ENCODE measurements around the gene CHTF8.

CHTF8 gene

DNA sequence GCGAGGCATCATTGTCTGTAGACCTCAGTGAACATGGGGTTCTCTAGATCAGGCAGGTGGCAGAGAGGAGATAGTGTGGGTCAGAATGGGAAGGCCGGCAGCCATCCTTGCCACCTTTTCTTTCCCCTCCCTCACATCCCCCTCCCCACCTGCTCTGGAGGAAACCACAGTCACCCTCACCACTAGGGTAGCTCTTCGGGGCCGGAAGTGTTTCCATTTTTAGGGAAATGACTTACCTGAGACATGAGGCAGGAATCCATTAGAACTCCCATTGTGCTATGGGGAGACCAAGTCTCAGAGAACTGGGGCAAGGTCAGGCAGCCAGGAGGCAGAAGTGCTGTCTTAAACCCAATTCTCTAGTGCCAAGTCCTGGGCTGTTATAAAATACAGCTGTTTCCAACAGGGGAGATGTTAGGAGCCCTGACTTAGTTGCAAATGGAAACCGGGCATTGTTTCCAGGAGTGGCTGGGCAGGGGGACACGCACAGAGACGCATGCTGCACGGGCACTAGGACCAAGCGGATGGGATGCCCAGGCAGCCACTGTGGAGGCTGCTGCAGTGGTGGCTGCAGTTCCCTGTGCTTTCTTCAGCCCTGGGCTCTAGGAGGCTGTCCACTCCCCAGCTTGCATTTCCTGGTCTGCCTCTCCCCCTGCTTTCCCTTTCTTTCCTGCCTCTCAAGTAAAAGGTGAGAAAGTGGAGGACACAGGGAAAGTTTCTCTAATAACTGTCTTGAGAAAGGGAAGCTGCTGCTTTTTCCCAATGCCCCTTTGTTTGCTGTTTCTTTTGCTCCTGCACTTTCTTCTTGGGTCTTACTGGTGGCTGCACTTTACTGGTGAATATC lies 24.1 kb downstream of the CHTF8 start:
- Histone ChIP-seq H3K9ac (ENCODE audit: low read length in 5 of 5) (peak overlapping the region in 2 of 5 donors; percentile 21 to 57), H3K4me1 (ENCODE audit: control insufficient read depth in 5 of 5, insufficient read depth in 5 of 5, low read length in 5 of 5) (peaks cover 3 to 48% (median 32%) of the 10 kb centered on the region in 5 donors), H3K27ac (ENCODE audit: low read depth, low read length) (no peak overlapping the region), H3K36me3 (ENCODE audit: control insufficient read depth in 5 of 5, insufficient read depth in 5 of 5, low read length in 5 of 5) (peaks cover 0 to 33% (median 19%) of the 10 kb centered on the region in 5 donors), H3K27me3 (ENCODE audit: control insufficient read depth in 5 of 5, insufficient read depth in 4 of 5, low read length in 5 of 5) (peaks cover 0 to 17% (median 3%) of the 10 kb centered on the region in 5 donors), H3K9me3 (ENCODE audit: control insufficient read depth in 5 of 5, low read length in 5 of 5) (no peaks in the 10 kb centered on the region), H3K4me3 (ENCODE audit: low read depth in 1 of 5, low read length in 5 of 5) (peak overlapping the region in 3 of 5 donors; percentile 45 to 70 (median 63))

DNA sequence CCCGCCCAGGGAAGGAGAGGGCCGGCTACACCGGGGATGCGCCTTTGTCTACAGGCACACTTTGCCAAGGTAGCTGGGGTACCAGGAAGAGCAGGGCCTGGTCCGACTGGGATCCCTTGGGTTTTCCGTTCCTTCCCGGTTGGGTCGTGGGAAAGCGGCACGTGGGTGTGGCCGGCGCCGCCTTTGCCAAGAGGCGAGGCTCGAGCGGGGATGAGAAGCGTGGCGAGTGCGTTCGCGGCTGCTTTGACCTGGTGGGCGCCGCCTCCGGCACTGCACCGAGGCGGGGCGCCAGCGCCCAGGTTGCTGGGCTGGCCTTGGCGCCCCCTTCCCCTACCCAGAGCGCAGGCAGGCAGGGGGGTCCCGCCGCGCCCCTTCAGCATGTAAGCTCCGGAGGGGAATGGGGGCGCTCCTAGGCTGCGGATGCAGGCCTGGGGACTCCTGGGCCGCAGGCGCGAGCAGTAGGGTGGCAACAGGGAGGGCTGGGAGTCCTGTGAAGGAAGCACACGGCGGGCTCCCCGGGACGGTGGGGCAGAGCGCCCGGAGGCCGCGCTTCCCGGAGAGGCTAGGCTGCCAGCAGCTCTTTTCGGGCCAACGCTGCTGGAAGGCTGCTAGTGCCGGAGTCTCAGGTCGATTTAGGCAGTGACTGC lies 24.9 kb downstream of the CHTF8 start:
- peaks cover 3 to 41% (median 30%) of the 10 kb centered on the region in 5 donors for H3K4me1 ChIP-seq (ENCODE audit: control insufficient read depth in 5 of 5, insufficient read depth in 5 of 5, low read length in 5 of 5)
- no peak overlapping the region for H3K27ac ChIP-seq (ENCODE audit: low read depth, low read length)
- H3K27me3 ChIP-seq (ENCODE audit: control insufficient read depth in 5 of 5, insufficient read depth in 4 of 5, low read length in 5 of 5): peaks cover 0 to 17% (median 3%) of the 10 kb centered on the region in 5 donors
- peaks cover 0 to 28% (median 17%) of the 10 kb centered on the region in 5 donors for H3K36me3 ChIP-seq (ENCODE audit: control insufficient read depth in 5 of 5, insufficient read depth in 5 of 5, low read length in 5 of 5)
- no peaks in the 10 kb centered on the region for H3K9me3 ChIP-seq (ENCODE audit: control insufficient read depth in 5 of 5, low read length in 5 of 5)
- H3K4me3 ChIP-seq (ENCODE audit: low read depth in 1 of 5, low read length in 5 of 5): peak overlapping the region in 4 of 5 donors; percentile 45 to 70 (median 64)
- H3K9ac ChIP-seq (ENCODE audit: low read length in 5 of 5): peak overlapping the region in 2 of 5 donors; percentile 21 to 57

DNA sequence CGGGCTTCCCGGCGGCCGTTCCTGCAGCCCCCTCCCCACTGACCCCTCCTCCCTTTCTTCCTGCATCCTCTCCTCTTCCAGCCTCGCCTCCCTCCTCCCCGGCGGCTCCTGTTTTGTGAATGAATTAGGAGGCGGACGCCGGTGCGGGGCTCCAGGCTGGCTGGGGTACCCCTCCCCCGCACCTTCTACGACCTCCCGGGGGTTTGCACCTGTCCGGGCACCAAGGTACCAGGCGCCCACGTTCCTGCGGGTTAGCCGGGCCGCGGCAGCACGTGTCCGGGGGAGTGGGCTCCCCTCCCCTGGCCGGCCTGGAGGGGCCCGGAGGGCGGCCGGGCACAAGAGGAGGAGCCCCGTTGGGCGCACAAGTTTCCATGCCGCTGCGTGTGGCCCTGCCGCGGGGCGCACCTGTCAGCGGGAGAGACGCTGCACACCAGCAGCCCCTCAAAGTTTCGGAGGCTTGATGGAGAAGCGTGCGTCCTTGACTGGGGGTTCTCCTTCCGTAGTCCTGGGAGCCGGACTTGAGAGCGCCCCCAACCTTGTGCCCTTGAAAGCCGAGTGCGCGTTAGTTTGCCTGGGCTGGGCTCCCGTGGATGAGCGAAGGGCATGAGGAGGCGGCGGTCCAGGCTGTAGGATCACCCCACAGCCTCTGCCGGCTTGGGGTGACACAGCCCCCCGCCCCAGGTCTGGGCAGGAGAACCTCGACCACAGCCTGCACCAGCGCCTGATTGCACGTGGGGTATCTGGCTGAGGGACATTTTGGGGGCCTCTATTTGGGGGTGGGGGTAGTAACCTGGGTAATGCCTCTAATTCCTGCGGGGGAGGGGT lies 25.7 kb downstream of the CHTF8 start:
- H3K9me3 ChIP-seq (ENCODE audit: control insufficient read depth in 5 of 5, low read length in 5 of 5): no peaks in the 10 kb centered on the region
- H3K27me3 ChIP-seq (ENCODE audit: control insufficient read depth in 5 of 5, insufficient read depth in 4 of 5, low read length in 5 of 5): peaks cover 0 to 17% (median 3%) of the 10 kb centered on the region in 5 donors
- H3K9ac ChIP-seq (ENCODE audit: low read length in 5 of 5): peak overlapping the region in 1 of 5 donors; percentile 57
- peak overlapping the region in 4 of 5 donors; percentile 45 to 70 (median 64) for H3K4me3 ChIP-seq (ENCODE audit: low read depth in 1 of 5, low read length in 5 of 5)
- peaks cover 3 to 34% (median 30%) of the 10 kb centered on the region in 5 donors for H3K4me1 ChIP-seq (ENCODE audit: control insufficient read depth in 5 of 5, insufficient read depth in 5 of 5, low read length in 5 of 5)
- H3K36me3 ChIP-seq (ENCODE audit: control insufficient read depth in 5 of 5, insufficient read depth in 5 of 5, low read length in 5 of 5): peaks cover 0 to 25% (median 17%) of the 10 kb centered on the region in 5 donors
- H3K27ac ChIP-seq (ENCODE audit: low read depth, low read length): no peak overlapping the region

DNA sequence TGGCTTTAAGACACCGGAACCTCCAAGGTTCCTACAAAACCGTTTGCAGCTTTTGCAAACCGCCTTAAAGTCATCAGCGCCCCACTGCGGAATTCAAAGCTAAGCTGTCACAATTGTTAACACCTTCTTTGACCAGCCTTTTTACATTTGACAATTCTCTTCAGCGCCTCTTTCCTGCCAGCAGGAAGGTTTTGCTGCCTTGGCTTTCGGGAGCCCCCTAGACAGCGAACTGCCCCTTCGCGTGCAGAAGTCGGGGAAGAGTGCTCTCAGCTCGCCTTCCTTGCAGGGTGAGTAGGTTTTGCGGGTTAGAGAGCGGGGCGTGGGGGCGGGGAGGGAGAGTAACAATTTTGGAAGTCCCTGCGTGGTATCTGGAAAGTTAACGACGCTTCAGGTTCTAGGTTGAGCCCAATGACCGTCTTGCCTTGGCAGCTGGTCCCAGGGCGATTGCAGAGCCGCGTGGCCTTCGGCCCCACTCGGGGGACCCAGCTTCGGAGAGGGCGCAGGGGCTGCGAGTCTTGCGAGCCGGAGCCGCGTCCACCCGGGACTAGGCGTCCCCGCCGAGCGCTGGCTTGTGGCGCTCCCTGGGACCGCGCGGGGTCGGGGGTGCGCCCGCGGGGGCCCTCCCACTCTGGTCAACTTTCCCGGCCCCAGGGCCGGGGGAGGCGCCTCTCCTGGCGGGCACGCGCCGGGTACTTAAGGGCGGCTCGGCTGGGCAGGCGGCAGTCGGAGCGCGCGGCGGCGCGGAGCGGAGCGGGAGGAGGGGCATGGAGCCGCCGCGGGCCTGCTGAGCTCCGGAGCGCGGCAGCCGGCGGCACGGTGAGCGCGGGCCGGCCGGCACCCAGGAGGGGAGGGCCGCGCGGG lies 26.7 kb downstream of the CHTF8 start, which contains the start of gene HAS3:
Gene HAS3, plus strand, starts transcription at position 153 of the 861 bp plus-strand sequence. CDS start 3,743 bp downstream, outside the sequence.
- no peaks in the 10 kb centered on the region for H3K9me3 ChIP-seq (ENCODE audit: control insufficient read depth in 5 of 5, low read length in 5 of 5)
- peak within 1 kb of the TSS; percentile 65 to 71 (median 69) for H3K4me3 ChIP-seq (ENCODE audit: low read depth in 1 of 5, low read length in 5 of 5)
- no peak within 1 kb of the TSS for H3K27ac ChIP-seq (ENCODE audit: low read depth, low read length)
- peak within 1 kb of the TSS in 2 of 5 donors; percentile 21 to 42 for H3K9ac ChIP-seq (ENCODE audit: low read length in 5 of 5)
- peaks cover 0 to 19% (median 16%) of the 10 kb centered on the region in 5 donors for H3K36me3 ChIP-seq (ENCODE audit: control insufficient read depth in 5 of 5, insufficient read depth in 5 of 5, low read length in 5 of 5)
- peaks cover 3 to 33% (median 30%) of the 10 kb centered on the region in 5 donors for H3K4me1 ChIP-seq (ENCODE audit: control insufficient read depth in 5 of 5, insufficient read depth in 5 of 5, low read length in 5 of 5)
- H3K27me3 ChIP-seq (ENCODE audit: control insufficient read depth in 5 of 5, insufficient read depth in 4 of 5, low read length in 5 of 5): peaks cover 0 to 17% (median 3%) of the 10 kb centered on the region in 5 donors

DNA sequence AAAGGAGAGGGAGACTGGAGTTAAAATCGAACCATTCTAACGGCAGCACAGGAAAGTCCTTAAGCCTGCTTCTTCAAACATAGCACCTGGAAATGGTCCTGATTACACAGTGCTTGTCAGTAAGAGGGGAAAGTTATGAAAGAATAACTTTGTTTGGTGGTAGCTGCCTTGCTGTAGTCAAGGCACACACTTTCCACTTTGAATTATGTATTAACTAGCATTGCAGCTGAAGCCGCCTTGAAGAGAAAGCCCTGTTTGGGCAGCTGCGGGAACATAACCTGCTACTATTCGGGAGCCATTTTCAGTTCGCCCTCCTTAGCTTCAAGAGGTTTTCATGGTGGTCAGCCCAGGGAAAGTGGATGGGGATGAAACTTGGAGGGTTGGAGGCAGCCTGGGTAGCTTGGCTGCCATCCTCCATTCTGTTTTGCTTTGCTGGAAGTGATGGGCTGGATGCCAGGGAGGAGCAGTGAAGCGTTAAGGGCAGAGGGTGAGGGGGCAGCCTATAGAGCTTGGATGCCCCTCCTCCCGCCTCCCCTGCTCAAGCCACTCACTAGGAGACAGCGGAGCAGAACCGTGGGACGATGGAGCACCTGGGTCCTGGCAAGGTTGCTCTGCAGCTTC lies 32.2 kb downstream of the CHTF8 start:
- Histone ChIP-seq H3K27me3 (ENCODE audit: control insufficient read depth in 5 of 5, insufficient read depth in 4 of 5, low read length in 5 of 5) (peaks cover 0 to 10% (median 0%) of the 10 kb centered on the region in 5 donors), H3K4me1 (ENCODE audit: control insufficient read depth in 5 of 5, insufficient read depth in 5 of 5, low read length in 5 of 5) (peaks cover 0 to 5% (median under 1%) of the 10 kb centered on the region in 5 donors), H3K36me3 (ENCODE audit: control insufficient read depth in 5 of 5, insufficient read depth in 5 of 5, low read length in 5 of 5) (no peaks in the 10 kb centered on the region), H3K9ac (ENCODE audit: low read length in 5 of 5) (no peak overlapping the region), H3K4me3 (ENCODE audit: low read depth in 1 of 5, low read length in 5 of 5) (no peak overlapping the region), H3K27ac (ENCODE audit: low read depth, low read length) (no peak overlapping the region), H3K9me3 (ENCODE audit: control insufficient read depth in 5 of 5, low read length in 5 of 5) (no peaks in the 10 kb centered on the region)

DNA sequence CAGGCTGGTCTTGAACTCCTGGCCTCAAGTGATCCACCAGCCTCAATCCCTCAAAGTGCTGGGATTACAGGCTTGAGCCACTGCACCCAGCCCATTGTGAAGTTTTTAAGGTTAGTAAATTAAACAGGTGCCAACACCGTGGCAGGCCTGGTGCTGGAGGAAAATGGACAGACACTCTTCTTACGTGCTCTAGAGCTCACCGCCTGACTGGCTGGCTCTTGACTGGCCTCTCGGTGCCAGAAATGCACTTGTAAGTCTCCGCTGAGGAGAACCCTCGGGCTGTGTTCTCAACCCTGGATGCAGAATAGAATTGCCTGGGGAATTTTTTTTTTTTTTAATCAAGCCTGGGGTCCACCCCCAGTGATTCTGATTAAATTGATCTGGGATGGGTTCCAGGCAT lies 37.2 kb downstream of the CHTF8 start:
- no peak overlapping the region for H3K27ac ChIP-seq (ENCODE audit: low read depth, low read length)
- no peak overlapping the region for H3K9ac ChIP-seq (ENCODE audit: low read length in 5 of 5)
- H3K36me3 ChIP-seq (ENCODE audit: control insufficient read depth in 5 of 5, insufficient read depth in 5 of 5, low read length in 5 of 5): no peaks in the 10 kb centered on the region
- H3K9me3 ChIP-seq (ENCODE audit: control insufficient read depth in 5 of 5, low read length in 5 of 5): no peaks in the 10 kb centered on the region
- H3K4me3 ChIP-seq (ENCODE audit: low read depth in 1 of 5, low read length in 5 of 5): no peak overlapping the region
- H3K27me3 ChIP-seq (ENCODE audit: control insufficient read depth in 5 of 5, insufficient read depth in 4 of 5, low read length in 5 of 5): peaks cover 0 to 9% (median 0%) of the 10 kb centered on the region in 5 donors
- peaks cover 0 to 7% (median under 1%) of the 10 kb centered on the region in 5 donors for H3K4me1 ChIP-seq (ENCODE audit: control insufficient read depth in 5 of 5, insufficient read depth in 5 of 5, low read length in 5 of 5)

DNA sequence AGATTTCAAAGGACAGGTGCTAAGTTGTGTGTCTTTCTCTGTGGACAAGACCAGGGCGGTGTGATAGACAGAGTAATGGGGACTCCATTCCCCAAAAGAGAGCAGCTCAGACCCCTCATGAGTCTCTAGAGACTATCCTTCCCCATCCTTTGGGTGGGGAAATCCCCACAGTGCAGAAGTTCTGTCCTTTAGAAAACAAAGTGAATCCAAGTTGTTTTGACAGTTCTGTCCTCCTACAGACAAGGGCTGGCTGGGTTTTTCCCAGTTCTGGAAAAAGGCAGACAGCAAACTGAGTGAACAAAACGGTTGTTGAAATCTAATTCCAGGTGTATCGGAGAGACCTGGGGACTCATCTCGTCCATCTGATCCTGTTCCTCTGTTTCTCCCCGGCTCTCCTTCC lies 37.9 kb downstream of the CHTF8 start:
- no peaks in the 10 kb centered on the region for H3K36me3 ChIP-seq (ENCODE audit: control insufficient read depth in 5 of 5, insufficient read depth in 5 of 5, low read length in 5 of 5)
- peaks cover 0 to 9% (median 0%) of the 10 kb centered on the region in 5 donors for H3K27me3 ChIP-seq (ENCODE audit: control insufficient read depth in 5 of 5, insufficient read depth in 4 of 5, low read length in 5 of 5)
- H3K4me3 ChIP-seq (ENCODE audit: low read depth in 1 of 5, low read length in 5 of 5): no peak overlapping the region
- H3K9ac ChIP-seq (ENCODE audit: low read length in 5 of 5): no peak overlapping the region
- no peak overlapping the region for H3K27ac ChIP-seq (ENCODE audit: low read depth, low read length)
- no peaks in the 10 kb centered on the region for H3K9me3 ChIP-seq (ENCODE audit: control insufficient read depth in 5 of 5, low read length in 5 of 5)
- H3K4me1 ChIP-seq (ENCODE audit: control insufficient read depth in 5 of 5, insufficient read depth in 5 of 5, low read length in 5 of 5): peaks cover 0 to 14% (median 4%) of the 10 kb centered on the region in 5 donors

DNA sequence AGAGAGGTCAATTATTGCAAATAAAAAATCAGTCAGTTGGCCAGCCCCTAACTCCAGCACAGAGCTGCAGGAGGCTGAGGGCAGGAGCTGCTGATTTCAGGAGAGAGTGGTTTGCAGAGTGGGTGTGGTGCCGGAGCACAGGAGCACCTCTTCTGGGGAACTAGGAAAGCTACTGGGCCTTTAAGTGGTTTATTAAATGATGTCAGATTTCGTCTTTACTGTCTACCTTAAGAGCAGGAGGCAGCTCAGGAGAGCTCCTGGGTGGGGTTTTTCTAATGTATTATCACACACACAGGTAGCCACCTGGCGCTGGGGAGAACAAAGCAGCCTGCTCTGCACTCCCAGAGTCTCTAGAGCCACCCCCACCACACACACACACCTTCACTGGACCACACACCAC lies 38.4 kb downstream of the CHTF8 start:
- no peaks in the 10 kb centered on the region for H3K9me3 ChIP-seq (ENCODE audit: control insufficient read depth in 5 of 5, low read length in 5 of 5)
- no peaks in the 10 kb centered on the region for H3K36me3 ChIP-seq (ENCODE audit: control insufficient read depth in 5 of 5, insufficient read depth in 5 of 5, low read length in 5 of 5)
- H3K4me1 ChIP-seq (ENCODE audit: control insufficient read depth in 5 of 5, insufficient read depth in 5 of 5, low read length in 5 of 5): peaks cover 0 to 19% (median 8%) of the 10 kb centered on the region in 5 donors
- peaks cover 0 to 9% (median 0%) of the 10 kb centered on the region in 5 donors for H3K27me3 ChIP-seq (ENCODE audit: control insufficient read depth in 5 of 5, insufficient read depth in 4 of 5, low read length in 5 of 5)
- no peak overlapping the region for H3K27ac ChIP-seq (ENCODE audit: low read depth, low read length)
- H3K4me3 ChIP-seq (ENCODE audit: low read depth in 1 of 5, low read length in 5 of 5): no peak overlapping the region
- H3K9ac ChIP-seq (ENCODE audit: low read length in 5 of 5): no peak overlapping the region
